ENCODE results near the gene SIGLEC15. TPM values are rescaled to one million over a fixed set of nuclear protein-coding genes. Genes with fewer than 3 reads are reported as not detected.

SIGLEC15 gene
- total RNA-seq, 6 donors from 2014 or later, result 0.44 to 0.59 (median 0.52) TPM; not detected in 3

GRCh38 chr18:45887585-45887984 is 62.1 kb downstream of the SIGLEC15 start:
- Histone ChIP-seq H3K9me3 (no peaks in the 10 kb centered on the region), H3K27ac (no peak overlapping the region), H3K4me3 (no peak overlapping the region), H3K36me3 (peaks cover 19 to 70% (median 32%) of the 10 kb centered on the region in 4 donors), H3K4me1 (peaks cover 0 to 12% (median 4%) of the 10 kb centered on the region in 4 donors), H3K27me3 (no peaks in the 10 kb centered on the region)
- ATAC-seq (ENCODE audit: low FRiP score in 2 of 2) (no peak), DNase-seq (no peak)
- WGBS, 2 donors, result 95 to 99% methylated on average over 5 of the region's 5 CpGs
- TF ChIP-seq EP300 (IDR thresholded peaks at IDR 0.05) (no peak), POLR2A (IDR thresholded peaks at IDR 0.05) (no peak), CTCF (IDR thresholded peaks at IDR 0.05) (no peak), POLR2AphosphoS5 (IDR thresholded peaks at IDR 0.05) (no peak)

GRCh38 chr18:45889419-45890064 is 64.1 kb downstream of the SIGLEC15 start:
- TF ChIP-seq POLR2A (IDR thresholded peaks at IDR 0.05) (no peak), POLR2AphosphoS5 (IDR thresholded peaks at IDR 0.05) (no peak), EP300 (IDR thresholded peaks at IDR 0.05) (no peak), CTCF (IDR thresholded peaks at IDR 0.05) (no peak)
- peak in 1 of 2 donors; percentile 44 for ATAC-seq (ENCODE audit: low FRiP score in 2 of 2)
- WGBS, 2 donors, result 64 to 84% methylated on average over 3 of the region's 3 CpGs
- DNase-seq, result no peak
- no peaks in the 10 kb centered on the region for H3K9me3 ChIP-seq
- H3K27me3 ChIP-seq, result no peaks in the 10 kb centered on the region
- no peak overlapping the region for H3K4me3 ChIP-seq
- peaks cover 16 to 65% (median 25%) of the 10 kb centered on the region in 4 donors for H3K36me3 ChIP-seq
- peak overlapping the region in 1 of 4 donors; percentile 30 for H3K27ac ChIP-seq
- peaks cover 0 to 12% (median 4%) of the 10 kb centered on the region in 4 donors for H3K4me1 ChIP-seq

- peak in 1 of 2 donors; percentile 53 for DNase-seq
- Histone ChIP-seq H3K27me3 (no peaks in the 10 kb centered on the region), H3K27ac (peak overlapping the region in 1 of 4 donors; percentile 53), H3K9me3 (no peaks in the 10 kb centered on the region), H3K4me1 (peaks cover 0 to 12% (median 4%) of the 10 kb centered on the region in 4 donors), H3K4me3 (no peak overlapping the region), H3K36me3 (peaks cover 9 to 63% (median 20%) of the 10 kb centered on the region in 4 donors)
- ATAC-seq (ENCODE audit: low FRiP score in 2 of 2), result peak; percentile 30 to 56
- no peak for TF ChIP-seq CTCF (IDR thresholded peaks at IDR 0.05)
- no peak for TF ChIP-seq POLR2AphosphoS5 (IDR thresholded peaks at IDR 0.05)
- no peak for TF ChIP-seq EP300 (IDR thresholded peaks at IDR 0.05)
- TF ChIP-seq POLR2A (IDR thresholded peaks at IDR 0.05), result no peak
- 69 to 73% methylated on average over 1 of the region's 1 CpG for WGBS, 2 donors
These were observed 65.1 kb downstream of the SIGLEC15 start for GRCh38 chr18:45890606-45891005.

GRCh38 chr18:45891806-45892205 is 66.3 kb downstream of the SIGLEC15 start:
- Histone ChIP-seq H3K4me1 (peaks cover 0 to 12% (median 4%) of the 10 kb centered on the region in 4 donors), H3K27me3 (no peaks in the 10 kb centered on the region), H3K27ac (no peak overlapping the region), H3K4me3 (no peak overlapping the region), H3K36me3 (peaks cover 9 to 68% (median 21%) of the 10 kb centered on the region in 4 donors), H3K9me3 (no peaks in the 10 kb centered on the region)
- WGBS, 2 donors, result 67% methylated on average over 2 of the region's 2 CpGs
- DNase-seq (no peak), ATAC-seq (ENCODE audit: low FRiP score in 2 of 2) (no peak)
- TF ChIP-seq POLR2A (IDR thresholded peaks at IDR 0.05) (no peak), POLR2AphosphoS5 (IDR thresholded peaks at IDR 0.05) (no peak), EP300 (IDR thresholded peaks at IDR 0.05) (no peak), CTCF (IDR thresholded peaks at IDR 0.05) (no peak)

Small RNA genes lying within 50 kb of the gene (small RNA-seq; reads per million reads assigned to genes)
- gene AC087685.1, result 0 reads per million in 4 donors

Other genes starting within 250 kb of the SIGLEC15 start
- under 1 TPM in 2 of 6 donors, not detected in 4; 0.10 to 0.29 TPM for gene SLC14A2, start 210.2 kb upstream of the SIGLEC15 start, total RNA-seq
- gene SLC14A1, start 101.5 kb upstream of the SIGLEC15 start, total RNA-seq, result 10 to 100 TPM in 1 of 6 donors, 1 to 10 TPM in 4, not detected in 1; 5.5 to 33.1 (median 6.8) TPM
- 100 to 1,000 TPM in 1 of 6 donors, 10 to 100 TPM in 5; 28.6 to 109 (median 39.6) TPM for gene EPG5, start 141.7 kb downstream of the SIGLEC15 start, total RNA-seq
- gene PSTPIP2, start 246.6 kb downstream of the SIGLEC15 start, total RNA-seq, result 10 to 100 TPM in 4 of 6 donors, 1 to 10 TPM in 2; 8.9 to 48.2 (median 13.0) TPM